Renal cortex interstitium (tissue), 11 donors: Measurements from ENCODE around the gene PKNOX2. TPM values are rescaled to one million over a fixed set of nuclear protein-coding genes. Genes with fewer than 3 reads are reported as not detected.
A peak's percentile ranks its signal among the peaks of the same experiment; 100 is the strongest.

Source experiments
- DNase-seq, 11 donors: peaks; one replicate each; pipeline ENCODE4 v3.0.0-alpha.2; 2013; ENCODE audit warnings: low read depth in 9 of 11, low spot score in 4 of 11; ENCODE audit errors: extremely low read depth in 1 of 11
- polyA plus RNA-seq, 3 donors: library from polyadenylated mRNA; unstranded; fragments of 120-200 nt; gene quantifications; one replicate each; pipeline ENCODE4 v1.2.1, GENCODE V29; 2013; ENCODE audit not compliant: insufficient read length in 3 of 3

The PKNOX2 gene
- polyA plus RNA-seq, 3 donors: 12.4 to 14.6 (median 13.9) TPM

DNA sequence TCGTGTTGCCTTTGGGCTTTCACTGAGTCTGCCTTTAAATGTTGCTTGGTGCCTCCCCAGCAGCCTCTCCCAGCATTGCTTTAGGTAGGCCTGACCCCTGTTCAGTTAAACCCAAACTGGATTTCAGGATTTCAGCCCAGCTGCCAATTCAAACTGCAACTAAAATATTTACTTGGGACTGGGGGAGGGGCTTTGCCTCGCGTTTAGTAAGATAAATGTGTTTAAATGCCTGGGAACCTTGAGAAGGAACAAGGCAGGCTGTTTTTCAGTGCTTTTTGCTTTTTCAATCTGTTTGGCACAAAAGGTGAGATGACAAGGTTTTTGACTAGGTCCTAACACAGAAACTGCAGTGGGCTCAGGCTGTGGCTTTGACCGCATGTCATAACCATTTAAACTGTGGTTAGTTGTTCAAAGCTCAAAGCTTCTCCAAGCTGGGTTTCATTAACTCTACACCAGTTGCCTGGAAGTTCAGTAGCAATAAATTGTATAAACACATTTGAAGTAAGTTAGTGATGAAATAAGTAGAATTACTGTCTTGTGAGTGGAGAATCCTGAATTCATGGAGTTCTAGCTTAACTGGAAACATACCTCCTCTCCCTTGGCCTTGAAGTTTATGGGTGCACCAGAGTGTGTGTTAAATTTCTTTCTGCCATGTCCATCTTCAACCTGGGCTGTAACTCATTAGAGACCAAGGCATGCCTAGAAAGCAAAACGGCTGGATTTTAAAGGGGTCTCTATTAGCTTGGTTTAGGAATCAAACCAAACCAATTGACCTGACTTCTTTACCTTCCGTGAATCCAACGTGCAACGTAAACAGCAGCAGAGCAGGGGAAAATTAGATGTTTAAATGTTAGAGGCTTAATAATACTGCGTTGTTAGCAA, 3.6 kb downstream of the PKNOX2 start:
- DNase-seq: no peak

GRCh38 chr11:125168918-125169456, 4.4 kb downstream of the PKNOX2 start:
- no peak for DNase-seq

DNA sequence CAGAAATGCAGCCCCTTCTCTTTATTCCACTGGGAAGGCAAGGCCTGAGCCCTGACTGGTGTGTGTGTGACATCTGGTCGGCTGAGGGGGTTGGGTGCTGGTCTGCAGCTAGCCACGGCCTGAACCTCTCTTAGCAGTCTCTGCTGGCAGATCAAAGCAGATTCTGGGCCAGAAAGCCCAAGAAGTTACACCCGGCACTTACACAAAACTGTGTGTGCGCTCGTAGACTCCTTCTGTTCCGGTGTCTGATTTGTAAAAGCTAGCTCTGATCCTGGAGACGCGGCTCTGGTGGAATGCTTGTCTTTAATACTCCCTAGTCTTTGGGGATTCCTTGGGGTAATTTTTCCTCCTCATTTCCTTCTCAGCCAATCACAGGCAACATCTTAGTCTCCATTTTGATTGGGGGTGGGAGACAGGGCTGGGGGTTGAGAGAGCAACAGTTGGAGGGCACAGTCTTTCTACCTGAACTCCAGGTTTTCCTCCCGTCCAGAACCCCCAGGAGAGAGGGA, 5.5 kb downstream of the PKNOX2 start:
- DNase-seq: no peak

- peak in 7 of 11 donors; percentile 69 to 85 (median 78) for DNase-seq
Observed at GRCh38 chr11:125170510-125171031, 6.0 kb downstream of the PKNOX2 start.

- DNase-seq: no peak
Observed at GRCh38 chr11:125171974-125172373, 7.4 kb downstream of the PKNOX2 start.

GRCh38 chr11:125173027-125173426, 8.5 kb downstream of the PKNOX2 start:
- no peak for DNase-seq

- DNase-seq: no peak
Observed at GRCh38 chr11:125173556-125173955, 9.0 kb downstream of the PKNOX2 start.

DNA sequence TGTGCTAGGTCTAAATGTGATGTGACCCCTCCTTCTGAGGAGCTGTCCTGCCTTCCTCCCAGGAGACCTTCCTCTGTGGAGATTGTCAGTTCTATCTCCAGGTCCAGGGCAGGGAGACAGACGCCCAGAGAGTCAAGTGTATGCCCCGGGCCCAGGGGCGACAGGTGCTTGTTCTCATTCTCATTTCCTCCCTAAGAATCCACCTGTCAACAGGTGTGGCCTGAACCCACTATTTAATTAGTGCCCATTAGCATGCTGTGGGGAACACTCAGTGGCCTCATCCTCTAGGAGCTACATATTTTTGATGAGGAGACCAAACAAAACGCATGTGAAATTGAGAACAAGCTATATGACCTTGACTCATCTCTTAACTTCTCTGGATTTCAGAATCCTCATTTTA, 9.5 kb downstream of the PKNOX2 start:
- DNase-seq: no peak

DNA sequence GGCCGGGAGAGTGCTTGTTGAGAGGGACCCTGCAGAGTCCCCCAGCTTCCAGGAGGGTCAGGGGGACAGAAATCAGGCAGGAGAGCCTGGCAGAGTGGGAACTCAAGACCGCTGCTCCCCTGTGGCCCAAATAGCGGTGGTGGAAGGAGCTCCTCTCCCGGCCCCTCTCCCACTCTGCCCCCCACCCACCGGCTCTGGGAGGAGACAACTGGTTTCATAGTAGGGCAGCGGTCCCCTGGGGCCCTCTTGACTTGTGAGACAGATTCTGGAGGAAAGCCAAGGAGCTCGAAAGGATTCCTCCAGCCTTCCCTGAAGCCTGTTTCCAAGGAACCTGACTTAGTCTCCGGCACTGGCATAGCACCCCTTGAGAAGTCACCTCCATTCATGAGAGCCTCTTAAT, 10.1 kb downstream of the PKNOX2 start:
- DNase-seq: no peak

GRCh38 chr11:125175166-125175565, 10.6 kb downstream of the PKNOX2 start:
- no peak for DNase-seq

- no peak for DNase-seq
Observed at GRCh38 chr11:125175896-125176575, 11.5 kb downstream of the PKNOX2 start.

DNA sequence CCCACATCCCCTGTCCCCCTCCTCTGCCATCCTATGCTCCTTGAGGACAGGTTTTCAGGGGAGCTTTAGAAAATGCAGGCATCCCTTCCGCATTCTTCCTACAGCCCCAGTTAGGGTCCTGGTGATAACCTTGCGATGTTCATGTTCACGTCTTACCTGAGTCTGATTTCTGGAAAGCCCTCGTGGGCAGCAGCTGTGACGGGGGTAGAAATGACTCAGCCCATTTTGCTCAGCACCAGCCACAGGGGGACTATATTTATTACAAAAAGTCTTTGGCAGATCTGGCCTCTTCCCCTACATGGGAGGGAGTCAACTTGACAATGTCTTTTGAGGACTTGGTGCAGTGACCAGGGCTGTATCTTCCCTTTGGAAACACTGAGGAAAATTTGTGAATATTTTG, 12.3 kb downstream of the PKNOX2 start:
- no peak for DNase-seq

- DNase-seq: no peak
Observed at GRCh38 chr11:125177543-125177942, 13.0 kb downstream of the PKNOX2 start.

DNA sequence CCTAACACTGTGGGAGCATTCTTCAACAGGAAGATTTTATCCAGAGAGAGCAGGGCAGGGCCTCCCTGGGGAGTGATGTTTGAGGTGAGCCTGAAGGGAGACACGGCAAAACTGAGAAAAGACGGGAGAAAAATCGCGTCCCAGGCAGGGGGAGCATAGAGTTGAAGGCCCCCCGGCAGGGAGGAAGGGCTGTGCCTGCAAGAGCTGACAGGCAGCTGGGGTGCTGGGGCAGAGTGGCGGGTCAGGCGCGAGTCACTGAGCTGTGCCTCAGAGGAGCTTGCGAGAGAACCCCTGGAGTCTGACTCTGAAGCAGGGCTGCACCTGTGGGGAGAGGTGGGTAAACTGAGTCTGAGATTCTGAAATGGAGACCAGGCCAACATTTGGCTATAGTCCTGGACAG, 14.8 kb downstream of the PKNOX2 start:
- no peak for DNase-seq

- no peak for DNase-seq
Observed at GRCh38 chr11:125179895-125180294, 15.3 kb downstream of the PKNOX2 start.

DNA sequence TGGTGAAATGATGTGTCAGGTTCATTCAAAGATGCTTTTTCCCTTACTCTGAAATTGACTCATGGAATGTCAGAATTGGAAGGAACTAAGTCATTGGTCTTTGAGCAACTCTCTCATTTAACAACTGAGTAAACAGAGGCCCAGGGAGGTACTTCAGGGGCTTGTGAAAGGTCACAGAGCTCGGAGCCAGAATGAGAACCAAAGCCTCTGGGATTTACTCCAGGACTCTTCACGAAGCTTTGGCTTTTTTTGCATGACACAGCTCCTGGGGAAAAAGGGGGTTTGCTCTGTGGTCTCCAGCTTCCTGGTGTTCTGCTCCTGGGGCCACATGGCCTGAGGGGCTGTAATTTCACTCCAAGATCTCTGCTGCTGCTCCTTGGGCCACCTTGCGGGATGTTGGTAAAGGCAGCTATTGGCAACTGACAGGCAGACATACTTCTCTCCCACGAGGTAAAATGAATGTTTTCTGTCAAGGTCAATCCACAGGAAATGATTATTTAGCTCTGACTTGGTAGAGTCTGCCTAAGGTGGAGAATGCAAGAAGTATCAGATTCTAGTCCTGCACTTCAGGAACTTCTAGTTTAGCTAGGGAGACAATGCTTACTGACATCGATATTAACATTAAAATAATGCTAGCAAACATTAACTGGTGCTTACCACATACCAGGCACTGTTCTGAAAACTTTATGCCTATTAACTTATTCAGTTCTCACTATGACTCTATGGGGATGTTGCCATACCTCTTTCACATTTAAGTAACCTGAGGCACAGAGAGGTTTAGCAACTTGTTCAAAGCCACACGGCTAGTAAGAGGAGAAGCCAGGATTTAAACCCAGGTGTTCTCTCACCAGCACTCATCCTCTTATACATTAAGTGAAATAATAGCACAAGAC, 16.1 kb downstream of the PKNOX2 start:
- DNase-seq: no peak

DNA sequence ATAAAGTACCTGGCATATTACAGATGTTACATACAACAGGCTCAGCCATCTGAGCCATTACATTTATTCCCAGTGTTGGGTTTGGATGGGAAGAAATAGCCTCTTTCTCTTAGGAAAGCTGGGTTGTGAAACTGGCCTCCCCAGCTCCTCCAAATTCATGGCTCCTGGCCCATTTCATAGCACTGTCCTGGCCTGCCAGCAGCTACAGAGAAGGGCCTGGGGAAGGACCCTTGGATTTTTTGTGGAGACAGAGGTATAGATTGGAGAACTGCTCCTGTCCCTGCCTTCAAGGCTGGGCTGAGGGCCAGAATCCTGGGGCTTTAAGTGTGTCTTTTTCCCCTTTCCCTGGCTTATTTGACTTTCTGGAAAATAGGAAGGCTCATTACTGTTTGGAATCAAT, 18.0 kb downstream of the PKNOX2 start:
- DNase-seq: no peak

GRCh38 chr11:125183641-125184040, 19.1 kb downstream of the PKNOX2 start:
- no peak for DNase-seq

DNA sequence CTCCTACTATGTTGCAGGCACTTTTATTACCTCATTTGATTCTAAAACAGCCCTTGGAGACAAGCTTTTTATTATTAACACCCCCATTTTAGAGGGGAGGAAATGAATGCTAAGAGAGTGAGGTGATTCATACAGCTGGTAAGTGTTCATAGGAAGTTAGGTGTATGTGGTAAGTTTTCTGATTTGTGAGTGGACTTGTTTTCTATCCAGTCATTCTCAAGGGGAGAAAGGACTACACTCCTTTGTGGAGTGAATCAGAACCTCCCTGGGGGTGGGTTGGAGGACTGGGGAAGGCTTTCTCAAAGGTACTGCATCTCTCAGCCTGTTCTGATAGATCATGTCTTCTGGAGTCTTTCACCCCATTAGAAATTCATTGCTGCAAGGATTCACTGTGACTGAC, 23.5 kb downstream of the PKNOX2 start:
- DNase-seq: no peak
